GM21381 (cell line): Measurements from ENCODE around the gene CHN2.

Source experiments
- ATAC-seq: cut with Tn5 transposase; IDR thresholded peaks from one replicate; pipeline ENCODE4 v1.9.1; 2021; ENCODE audit warnings: mild to moderate bottlenecking, moderate library complexity; ENCODE audit not compliant: unreplicated experiment

CHN2 gene

GRCh38 chr7:29421010-29421956, 226.7 kb downstream of the CHN2 start:
- ATAC-seq: no peak

GRCh38 chr7:29422829-29423228, 228.3 kb downstream of the CHN2 start:
- ATAC-seq: no peak

GRCh38 chr7:29424295-29424983, 229.9 kb downstream of the CHN2 start:
- ATAC-seq: peak; percentile 48

- ATAC-seq: peak; percentile 10
These were observed 230.4 kb downstream of the CHN2 start for GRCh38 chr7:29424984-29425309.

- ATAC-seq: no peak
These were observed 232.0 kb downstream of the CHN2 start for GRCh38 chr7:29426587-29426986.

GRCh38 chr7:29429401-29429800, 234.8 kb downstream of the CHN2 start:
- no peak for ATAC-seq

GRCh38 chr7:29430279-29430949, 235.8 kb downstream of the CHN2 start:
- ATAC-seq: no peak

- ATAC-seq: no peak
These were observed 237.1 kb downstream of the CHN2 start for GRCh38 chr7:29431686-29432085.

- ATAC-seq: no peak
These were observed 238.1 kb downstream of the CHN2 start for GRCh38 chr7:29432721-29433120.

GRCh38 chr7:29434380-29434768, 239.8 kb downstream of the CHN2 start:
- no peak for ATAC-seq

- ATAC-seq: no peak
These were observed 240.6 kb downstream of the CHN2 start for GRCh38 chr7:29435167-29435566.

GRCh38 chr7:29435902-29436301, 241.3 kb downstream of the CHN2 start:
- no peak for ATAC-seq

- ATAC-seq: no peak
These were observed 247.6 kb downstream of the CHN2 start for GRCh38 chr7:29442146-29442545.

- ATAC-seq: no peak
These were observed 249.0 kb downstream of the CHN2 start for GRCh38 chr7:29443552-29443951.

GRCh38 chr7:29444267-29444666, 249.7 kb downstream of the CHN2 start:
- no peak for ATAC-seq

- no peak for ATAC-seq
These were observed 251.2 kb downstream of the CHN2 start for GRCh38 chr7:29445736-29446135.

- no peak for ATAC-seq
These were observed 253.3 kb downstream of the CHN2 start for GRCh38 chr7:29447828-29448227.

- no peak for ATAC-seq
These were observed 255.1 kb downstream of the CHN2 start for GRCh38 chr7:29449569-29450260.

- ATAC-seq: no peak
These were observed 258.4 kb downstream of the CHN2 start for GRCh38 chr7:29453021-29453420.

- ATAC-seq: no peak
These were observed 259.9 kb downstream of the CHN2 start for GRCh38 chr7:29454464-29454863.

GRCh38 chr7:29454899-29455451, 260.4 kb downstream of the CHN2 start:
- no peak for ATAC-seq
